Mesothelial cell of epicardium (in vitro differentiated cells): ENCODE measurements around the gene NENF. TPM values are rescaled to one million over a fixed set of nuclear protein-coding genes. Genes with fewer than 3 reads are reported as not detected.

ENCODE experiments used
- DNase-seq, 2 experiments: peaks; one replicate each; pipeline ENCODE4 v3.0.0; 2021; ENCODE audit warnings: low spot score in 2 of 2; ENCODE audit not compliant: unreplicated experiment in 2 of 2
- H3K27ac Mint-ChIP-seq: 2 replicates; pipeline ENCODE4 v1.8.0; 2021; ENCODE audit warnings: mixed read lengths
- H3K27me3 Mint-ChIP-seq: 2 replicates; pipeline ENCODE4 v1.8.0; 2021; ENCODE audit warnings: low read depth, mixed read lengths
- H3K36me3 Mint-ChIP-seq: 2 replicates; pipeline ENCODE4 v1.8.0; 2021; ENCODE audit warnings: mixed read lengths
- H3K4me1 Mint-ChIP-seq: 2 replicates; pipeline ENCODE4 v1.8.0; 2021; ENCODE audit warnings: mixed read lengths
- H3K4me3 Mint-ChIP-seq: 2 replicates; pipeline ENCODE4 v1.8.0; 2021; ENCODE audit warnings: mild to moderate bottlenecking, moderate library complexity, mixed read lengths
- H3K9me3 Mint-ChIP-seq: 2 replicates; pipeline ENCODE4 v1.8.0; 2021; ENCODE audit warnings: mixed read lengths
- CTCF ChIP-seq: fragments of 200-600 bp; sonication (generic); IDR thresholded peaks from one replicate; pipeline ENCODE4 v1.5.0; 2021; ENCODE audit warnings: antibody characterized with exemption; ENCODE audit not compliant: unreplicated experiment
- total RNA-seq: library from RNA; stranded (reverse); gene quantifications from 3 replicates; pipeline ENCODE4 v1.2.1, GENCODE V29; 2021

The NENF gene
- total RNA-seq, 1 donor from 2014 or later, result 39.3 TPM

GRCh38 chr1:212433577-212434462 lies 1.1 kb downstream of the NENF start:
- no peak for TF ChIP-seq CTCF
- Mint-ChIP-seq H3K27ac (peak overlapping the region; percentile 24), H3K36me3 (peaks cover 3% of the 10 kb centered on the region), H3K9me3 (no peaks in the 10 kb centered on the region), H3K4me1 (peaks cover 20% of the 10 kb centered on the region), H3K4me3 (peak overlapping the region; percentile 74), H3K27me3 (no peaks in the 10 kb centered on the region)
- no peak for DNase-seq

DNA sequence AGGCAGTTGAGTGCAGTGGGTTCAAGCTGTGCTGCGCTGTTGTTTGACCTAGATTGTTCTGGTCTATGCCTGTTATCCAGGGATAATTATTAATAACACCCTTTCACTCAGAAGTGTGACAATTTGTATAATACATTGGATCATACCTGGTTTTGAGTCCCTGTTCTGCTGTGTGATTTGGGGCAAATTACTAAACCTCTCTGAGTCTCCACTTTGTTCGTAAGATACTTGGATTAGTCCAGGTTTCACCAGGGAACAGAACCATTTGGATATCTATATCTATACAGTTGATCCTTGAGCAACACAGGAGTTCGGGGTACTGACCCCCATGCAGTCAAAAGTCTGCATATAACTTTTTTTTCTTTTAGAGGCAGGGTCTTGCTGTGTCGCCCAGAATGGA lies 2.3 kb downstream of the NENF start:
- peaks cover 20% of the 10 kb centered on the region for H3K4me1 Mint-ChIP-seq
- no peak overlapping the region for H3K27ac Mint-ChIP-seq
- H3K4me3 Mint-ChIP-seq, result no peak overlapping the region
- no peak for TF ChIP-seq CTCF
- H3K9me3 Mint-ChIP-seq, result no peaks in the 10 kb centered on the region
- no peak for DNase-seq
- peaks cover 3% of the 10 kb centered on the region for H3K36me3 Mint-ChIP-seq
- H3K27me3 Mint-ChIP-seq, result no peaks in the 10 kb centered on the region

DNA sequence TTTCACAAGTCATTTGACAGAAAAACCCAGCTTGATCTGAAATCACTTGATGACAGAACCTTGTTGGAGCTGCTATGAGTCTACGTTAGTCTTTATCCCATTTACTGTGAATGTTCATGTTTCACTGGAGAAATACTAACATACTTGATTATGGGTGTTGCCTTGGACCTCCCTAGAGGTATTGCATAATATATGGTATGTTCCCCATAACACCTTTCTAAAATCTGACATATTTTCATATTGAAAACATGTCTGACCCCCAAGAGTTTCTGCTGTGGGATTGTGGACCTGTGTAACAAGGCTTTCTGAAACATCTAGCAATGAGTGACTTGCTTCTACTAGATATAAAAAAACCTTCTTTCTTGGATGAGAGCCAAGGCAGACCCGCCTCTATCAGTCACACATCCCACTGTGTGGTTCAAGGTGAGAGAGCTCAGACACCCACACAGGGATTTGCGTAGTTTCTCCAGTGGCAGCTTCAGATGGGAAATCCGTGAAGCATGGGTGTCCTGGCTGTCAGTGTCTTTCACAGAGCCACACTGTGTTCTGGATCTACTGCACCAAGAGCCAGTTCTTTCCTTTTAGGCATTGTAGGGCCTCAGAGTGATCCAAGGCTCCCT lies 4.6 kb downstream of the NENF start:
- Mint-ChIP-seq H3K4me3 (no peak overlapping the region), H3K27ac (no peak overlapping the region), H3K27me3 (no peaks in the 10 kb centered on the region), H3K36me3 (peaks cover 3% of the 10 kb centered on the region), H3K4me1 (peaks cover 2% of the 10 kb centered on the region), H3K9me3 (no peaks in the 10 kb centered on the region)
- TF ChIP-seq CTCF, result no peak
- no peak for DNase-seq

DNA sequence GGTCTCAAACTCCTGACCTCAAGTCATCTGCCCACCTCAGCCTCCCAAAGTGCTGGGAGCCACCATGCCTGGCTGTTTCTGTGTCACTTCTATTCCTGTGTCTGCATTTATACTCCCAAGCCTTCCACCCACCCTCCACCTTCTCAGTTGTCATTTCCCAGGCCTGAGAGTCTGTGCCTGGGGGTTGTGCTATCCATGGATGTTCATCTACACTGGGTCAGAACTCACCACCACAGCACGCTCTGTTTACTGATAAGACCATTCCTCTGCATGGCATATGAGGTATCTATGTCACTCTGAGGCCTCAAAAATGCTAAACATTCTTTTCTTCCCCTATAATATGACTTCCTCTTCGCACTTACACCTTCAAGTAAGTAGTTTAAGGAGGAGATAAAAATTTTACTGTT lies 6.1 kb downstream of the NENF start:
- H3K27me3 Mint-ChIP-seq, result no peaks in the 10 kb centered on the region
- TF ChIP-seq CTCF, result no peak

GRCh38 chr1:212440419-212440818 lies 7.7 kb downstream of the NENF start:
- TF ChIP-seq CTCF, result no peak
- Mint-ChIP-seq H3K27ac (no peak overlapping the region), H3K27me3 (no peaks in the 10 kb centered on the region), H3K4me1 (no peaks in the 10 kb centered on the region), H3K9me3 (no peaks in the 10 kb centered on the region), H3K36me3 (peaks cover 4% of the 10 kb centered on the region), H3K4me3 (no peak overlapping the region)
- no peak for DNase-seq

More for the DNA sequence above, 6.1 kb downstream of the NENF start:
- no peak for DNase-seq
- Mint-ChIP-seq H3K4me3 (no peak overlapping the region), H3K27ac (no peak overlapping the region), H3K36me3 (peaks cover 5% of the 10 kb centered on the region), H3K4me1 (no peaks in the 10 kb centered on the region), H3K9me3 (no peaks in the 10 kb centered on the region)
